HG03432 (cell line): ENCODE measurements around the gene IFI30.

Source experiments
- ATAC-seq: cut with Tn5 transposase; IDR thresholded peaks from one replicate; pipeline ENCODE4 v1.9.1; 2021; ENCODE audit warnings: mild to moderate bottlenecking, moderate library complexity; ENCODE audit not compliant: unreplicated experiment

Gene IFI30

GRCh38 chr19:18173572-18174288 lies at the start of gene IFI30:
Gene IFI30, plus strand, starts transcription at chr19:18173813. Its CDS starts 29 bp downstream, at chr19:18173842.
- peak; percentile 57 for ATAC-seq

GRCh38 chr19:18123819-18124218 lies 49.8 kb upstream of the IFI30 start:
- no peak for ATAC-seq

GRCh38 chr19:18126097-18126496 lies 47.5 kb upstream of the IFI30 start:
- no peak for ATAC-seq

- no peak for ATAC-seq
Measured at GRCh38 chr19:18128044-18128443, 45.6 kb upstream of the IFI30 start.

- ATAC-seq, result no peak
Measured at GRCh38 chr19:18128805-18129204, 44.8 kb upstream of the IFI30 start.

GRCh38 chr19:18130523-18131242 lies 42.9 kb upstream of the IFI30 start:
- no peak for ATAC-seq

GRCh38 chr19:18131841-18132596 lies 41.6 kb upstream of the IFI30 start:
- no peak for ATAC-seq

- ATAC-seq, result no peak
Measured at GRCh38 chr19:18135712-18136584, 37.7 kb upstream of the IFI30 start.

GRCh38 chr19:18137242-18137641 lies 36.4 kb upstream of the IFI30 start:
- no peak for ATAC-seq

GRCh38 chr19:18137657-18138339 lies 35.8 kb upstream of the IFI30 start:
- no peak for ATAC-seq

GRCh38 chr19:18140473-18140872 lies 33.1 kb upstream of the IFI30 start:
- no peak for ATAC-seq

GRCh38 chr19:18141031-18141430 lies 32.6 kb upstream of the IFI30 start:
- ATAC-seq, result no peak

- no peak for ATAC-seq
Measured at GRCh38 chr19:18143902-18144301, 29.7 kb upstream of the IFI30 start.

- no peak for ATAC-seq
Measured at GRCh38 chr19:18144361-18144760, 29.3 kb upstream of the IFI30 start.

- no peak for ATAC-seq
Measured at GRCh38 chr19:18144906-18145305, 28.7 kb upstream of the IFI30 start.

- ATAC-seq, result no peak
Measured at GRCh38 chr19:18145391-18145999, 28.1 kb upstream of the IFI30 start.

GRCh38 chr19:18147396-18147795 lies 26.2 kb upstream of the IFI30 start:
- no peak for ATAC-seq

- ATAC-seq, result no peak
Measured at GRCh38 chr19:18149596-18149975, 24.0 kb upstream of the IFI30 start.

- ATAC-seq, result no peak
Measured at GRCh38 chr19:18150776-18151624, 22.6 kb upstream of the IFI30 start.
